GM12878 (cell line): ENCODE measurements around the gene OR4D2. TPM values are rescaled to one million over a fixed set of nuclear protein-coding genes. Genes with fewer than 3 reads are reported as not detected.
A peak's percentile ranks its signal among the peaks of the same experiment; 100 is the strongest.

ENCODE experiments used
- ATAC-seq: fragments of 200-7000 bp; cut with Tn5 transposase; 3 replicates; pipeline ENCODE4 v1.9.1; 2020; ENCODE audit warnings: mild to moderate bottlenecking, moderate library complexity
- BruUV-seq: library from RNA; stranded (reverse); fragments of 400-500 nt; replicated peaks from 2 replicates; lab custom pipeline; 2021; lab: Mats Ljungman, UMichigan
- CTCF ChIA-PET: fragments of 300-600 bp; sonication (Branson Sonifier 250); formaldehyde crosslinking; extraction: SDS; loops from one replicate; lab custom pipeline; 2021; ENCODE audit warnings: inconsistent platforms; lab: Yijun Ruan, JAX
- POLR2A ChIA-PET: fragments of 350-600 bp; formaldehyde crosslinking; extraction: SDS; loops from one replicate; lab custom pipeline; 2021; ENCODE audit warnings: inconsistent platforms; lab: Charles Lee
- RAD21 ChIA-PET: fragments of 300-600 bp; sonication (Branson Sonifier 250); formaldehyde crosslinking; loops from one replicate; lab custom pipeline; 2023; ENCODE audit warnings: antibody characterized with exemption; ENCODE audit not compliant: unreplicated experiment; lab: Charles Lee
- SMC1A ChIA-PET: fragments of 300-600 bp; sonication (Branson Sonifier 250); formaldehyde crosslinking; loops from one replicate; lab custom pipeline; 2023; ENCODE audit not compliant: unreplicated experiment, uncharacterized antibody; lab: Charles Lee
- DNase-seq: peaks from one replicate; pipeline ENCODE4 v3.0.0-alpha.2; 2011; ENCODE audit warnings: low read depth, low spot score
- FAIRE-seq: peaks from 3 replicates; lab custom pipeline; 2011; peaks lifted over from hg19 to GRCh38; lab: Jason Lieb, UNC
- H2AFZ ChIP-seq: 2 replicates; pipeline ENCODE4 v1.6.0; 2011; ENCODE audit warnings: low read depth, low read length, control low read depth; ENCODE audit not compliant: control insufficient read depth
- H3K27ac ChIP-seq: 2 replicates; pipeline ENCODE4 v1.5.1; 2011; ENCODE audit warnings: control low read depth; ENCODE audit not compliant: control insufficient read depth, insufficient read depth
- H3K27me3 ChIP-seq, 2 experiments: replicated peaks in 1 of 2; 2 replicates each; pipeline versions ENCODE4 v1.6.0 to v1.6.1; 2011; ENCODE audit warnings: low read length in 1 of 2; ENCODE audit not compliant: control insufficient read depth in 2 of 2, insufficient read depth in 2 of 2
- H3K36me3 ChIP-seq, 2 experiments: 2 replicates each; pipeline ENCODE4 v1.5.1; 2011; ENCODE audit warnings: low read length in 1 of 2; ENCODE audit not compliant: control insufficient read depth in 2 of 2, insufficient read depth in 2 of 2
- H3K4me1 ChIP-seq: 2 replicates; pipeline ENCODE4 v1.6.1; 2011; ENCODE audit warnings: mild to moderate bottlenecking, low read length, moderate library complexity, mixed read lengths; ENCODE audit not compliant: control insufficient read depth, insufficient read depth
- H3K4me2 ChIP-seq: 2 replicates; pipeline ENCODE4 v1.6.0; 2011; ENCODE audit warnings: control low read depth; ENCODE audit not compliant: control insufficient read depth, insufficient read depth
- H3K4me3 ChIP-seq: fragments of 200-600 bp; sonication (generic); 2 replicates; pipeline ENCODE4 v1.5.1; 2016
- H3K79me2 ChIP-seq: 2 replicates; pipeline ENCODE4 v1.6.0; 2011; ENCODE audit warnings: low read length; ENCODE audit not compliant: control insufficient read depth, insufficient read depth
- H3K9ac ChIP-seq: 2 replicates; pipeline ENCODE4 v1.8.0; 2011; ENCODE audit warnings: low read length, control low read depth, mixed read lengths; ENCODE audit not compliant: control insufficient read depth, insufficient read depth
- H3K9me3 ChIP-seq: replicated peaks from 3 replicates; pipeline ENCODE4 v1.5.1; 2011; ENCODE audit warnings: mild to moderate bottlenecking, low read length; ENCODE audit not compliant: control insufficient read depth, insufficient read depth
- H4K20me1 ChIP-seq: 2 replicates; pipeline ENCODE4 v1.6.0; 2011; ENCODE audit not compliant: control insufficient read depth, insufficient read depth
- BCL11A ChIP-seq: IDR thresholded peaks from 2 replicates; pipeline ENCODE4 v1.6.1; 2011; ENCODE audit warnings: low read depth, low read length
- ETV6 ChIP-seq, 2 experiments: fragments of 450-650 bp in 1 of 2; IDR thresholded peaks in 1 of 2; conservative IDR thresholded peaks in 1 of 2; 2 replicates each; pipeline ENCODE4 v1.6.1; 2014; ENCODE audit warnings: antibody characterized with exemption in 1 of 2, borderline replicate concordance in 1 of 2, low read depth in 1 of 2, mild to moderate bottlenecking in 1 of 2, moderate library complexity in 1 of 2
- HDGF ChIP-seq: fragments of 450-650 bp; IDR thresholded peaks from 2 replicates; pipeline ENCODE4 v1.6.1; 2016; ENCODE audit warnings: antibody characterized with exemption
- WGBS: methylation state at CpG from one replicate; pipeline ENCODE4 v1.1.6; 2016; ENCODE audit warnings: low lambda C conversion rate; ENCODE audit not compliant: insufficient replicate concordance, insufficient coverage; ENCODE audit errors: missing lambda C conversion rate; 5-methylcytosine and 5-hydroxymethylcytosine counted together
- in situ Hi-C: fragments of 300-500 bp; cut with MboI; formaldehyde crosslinking; loops from 9 replicates; pipeline ENCODE4 v1.14.3; 2018; ENCODE audit warnings: mixed read lengths
- intact Hi-C: fragments of 100-400 bp; cut with micrococcal nuclease; formaldehyde crosslinking; loops from one replicate; pipeline ENCODE4 v1.14.2; 2022; ENCODE audit not compliant: unreplicated experiment
- polyA plus RNA-seq, 11 experiments: library from polyadenylated mRNA; depleted of rRNA in 4 of 11; unstranded in 6 of 11; stranded (reverse) in 5 of 11; fragments of >200 nt; fragmentation: Nextera tagmentation in 4 of 11; fragmentation: Illumina TruSeq in 1 of 11; extraction: Ambion mirVana in 4 of 11; extraction: Trizol in 1 of 11; gene quantifications; 1 replicate in 1 of 11; 2 replicates in 10 of 11; pipeline versions ENCODE4 v1.2.1 to v1.2.3, GENCODE V29; 2011 to 2016; ENCODE audit warnings: inconsistent platforms in 2 of 11, missing spikeins in 2 of 11, low read depth in 1 of 11
- total RNA-seq, 4 experiments: library from RNA; depleted of rRNA in 3 of 4; stranded (reverse); fragments of >200 nt in 3 of 4; fragmentation: Illumina TruSeq in 1 of 4; extraction: Trizol in 1 of 4; gene quantifications; 2 replicates each; pipeline versions ENCODE4 v1.2.1 to v1.2.3, GENCODE V29; 2013 to 2021
- TF ChIP-seq, protein P1 (sequence below): IDR thresholded peaks from 2 replicates; pipeline ENCODE4 v1.6.1; 2012; ENCODE audit warnings: mild to moderate bottlenecking, low read depth, low read length

OR4D2 gene
- total and polyA plus RNA-seq, 10 of the 15 experiments (the other 5 are each of a cell fraction or from before 2014, with no cell fraction given): 0.04 TPM; not detected in 9

GRCh38 chr17:58165981-58166380, 801 bp upstream of the OR4D2 start:
- FAIRE-seq: no peak
- no TSS peak for BruUV-seq
- RAD21 ChIA-PET: no interaction called here
- no peak for ATAC-seq
- no peaks in the 10 kb centered on the region for H3K9me3 ChIP-seq
- POLR2A ChIA-PET: no interaction called here
- in situ Hi-C loops (no loop called here), intact Hi-C loops (no loop called here)
- H3K4me3 ChIP-seq: no peak overlapping the region
- CTCF ChIA-PET: interaction anchor here (0.7 to 1.1 kb wide), 2 partner anchors 42 to 1346 kb away, joined by 3 to 5 read pairs; no protein-coding TSS in a partner anchor
- H3K4me1 ChIP-seq: no peaks in the 10 kb centered on the region
- H3K36me3 ChIP-seq: no peaks in the 10 kb centered on the region
- no peak for DNase-seq
- H3K79me2 ChIP-seq: no peaks in the 10 kb centered on the region
- H2AFZ ChIP-seq: no peak overlapping the region
- no peak overlapping the region for H3K9ac ChIP-seq
- SMC1A ChIA-PET: interaction anchor here (1.2 kb wide), 1 partner anchor 12 kb away, joined by 3 read pairs; no protein-coding TSS in a partner anchor
- no peak overlapping the region for H3K4me2 ChIP-seq
- no peaks in the 10 kb centered on the region for H4K20me1 ChIP-seq
- no peaks in the 10 kb centered on the region; a peak in 3 of 4 replicates for H3K27me3 ChIP-seq
- H3K27ac ChIP-seq: no peak overlapping the region
- TF ChIP-seq BCL11A: no peak
- TF ChIP-seq, protein P1, sequence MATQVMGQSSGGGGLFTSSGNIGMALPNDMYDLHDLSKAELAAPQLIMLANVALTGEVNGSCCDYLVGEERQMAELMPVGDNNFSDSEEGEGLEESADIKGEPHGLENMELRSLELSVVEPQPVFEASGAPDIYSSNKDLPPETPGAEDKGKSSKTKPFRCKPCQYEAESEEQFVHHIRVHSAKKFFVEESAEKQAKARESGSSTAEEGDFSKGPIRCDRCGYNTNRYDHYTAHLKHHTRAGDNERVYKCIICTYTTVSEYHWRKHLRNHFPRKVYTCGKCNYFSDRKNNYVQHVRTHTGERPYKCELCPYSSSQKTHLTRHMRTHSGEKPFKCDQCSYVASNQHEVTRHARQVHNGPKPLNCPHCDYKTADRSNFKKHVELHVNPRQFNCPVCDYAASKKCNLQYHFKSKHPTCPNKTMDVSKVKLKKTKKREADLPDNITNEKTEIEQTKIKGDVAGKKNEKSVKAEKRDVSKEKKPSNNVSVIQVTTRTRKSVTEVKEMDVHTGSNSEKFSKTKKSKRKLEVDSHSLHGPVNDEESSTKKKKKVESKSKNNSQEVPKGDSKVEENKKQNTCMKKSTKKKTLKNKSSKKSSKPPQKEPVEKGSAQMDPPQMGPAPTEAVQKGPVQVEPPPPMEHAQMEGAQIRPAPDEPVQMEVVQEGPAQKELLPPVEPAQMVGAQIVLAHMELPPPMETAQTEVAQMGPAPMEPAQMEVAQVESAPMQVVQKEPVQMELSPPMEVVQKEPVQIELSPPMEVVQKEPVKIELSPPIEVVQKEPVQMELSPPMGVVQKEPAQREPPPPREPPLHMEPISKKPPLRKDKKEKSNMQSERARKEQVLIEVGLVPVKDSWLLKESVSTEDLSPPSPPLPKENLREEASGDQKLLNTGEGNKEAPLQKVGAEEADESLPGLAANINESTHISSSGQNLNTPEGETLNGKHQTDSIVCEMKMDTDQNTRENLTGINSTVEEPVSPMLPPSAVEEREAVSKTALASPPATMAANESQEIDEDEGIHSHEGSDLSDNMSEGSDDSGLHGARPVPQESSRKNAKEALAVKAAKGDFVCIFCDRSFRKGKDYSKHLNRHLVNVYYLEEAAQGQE: peak; percentile 74
- TF ChIP-seq ETV6 (conservative IDR thresholded peaks at IDR 0.05 in 1 of 2, IDR thresholded peaks at IDR 0.05 in 1 of 2; ENCODE audit: borderline replicate concordance in 1 of 2, low read depth in 1 of 2): no peak
- TF ChIP-seq HDGF: no peak
- 0% methylated on average over 2 of the region's 2 CpGs for WGBS
